Neural progenitor cell (in vitro differentiated cells): ENCODE data around the gene MYB.

Source experiments
- CTCF ChIP-seq: fragments of 200-600 bp; sonication (generic); IDR thresholded peaks from 2 replicates; pipeline ENCODE4 v1.5.1; 2017; ENCODE audit warnings: antibody characterized with exemption, mild to moderate bottlenecking
- EZH2 ChIP-seq: fragments of 200-600 bp; sonication (generic); IDR thresholded peaks from 2 replicates; pipeline ENCODE4 v1.6.1; 2017; ENCODE audit warnings: antibody characterized with exemption, mild to moderate bottlenecking, moderate library complexity

GRCh38 chr6:135226537-135226936, 45.4 kb downstream of the MYB start:
- TF ChIP-seq CTCF = no peak
- TF ChIP-seq EZH2 = no peak
